H1 (cell line): ENCODE measurements around the gene GPC3. TPM values are rescaled to one million over a fixed set of nuclear protein-coding genes. Genes with fewer than 3 reads are reported as not detected.

ENCODE experiments used
- CTCF ChIA-PET: fragments of 300-600 bp; sonication (Branson Sonifier 250); formaldehyde crosslinking; loops from one replicate; lab custom pipeline; 2021; ENCODE audit not compliant: partially characterized antibody; lab: Charles Lee
- POLR2A ChIA-PET: fragments of 300-600 bp; sonication (Branson Sonifier 250); formaldehyde crosslinking; loops from one replicate; lab custom pipeline; 2021; ENCODE audit warnings: inconsistent platforms; ENCODE audit not compliant: partially characterized antibody; lab: Charles Lee
- DNase-seq, 2 experiments: peaks; one replicate each; pipeline versions ENCODE4 v3.0.0 to v3.0.0-alpha.2; 2010 to 2022; ENCODE audit warnings: low spot score in 2 of 2, low read depth in 1 of 2, mixed read lengths in 1 of 2
- FAIRE-seq: peaks from 2 replicates; lab custom pipeline; 2011; peaks lifted over from hg19 to GRCh38; lab: Jason Lieb, UNC
- H2AFZ ChIP-seq: 2 replicates; pipeline ENCODE4 v1.8.1; 2012; ENCODE audit warnings: low read length, inconsistent platforms
- H2AK5ac ChIP-seq: 2 replicates; pipeline ENCODE4 v1.6.1; 2013; ENCODE audit warnings: low read depth, low read length
- H2BK120ac ChIP-seq: replicated peaks from 2 replicates; pipeline ENCODE3; 2013; ENCODE audit warnings: low read depth, low read length, inconsistent platforms
- H2BK12ac ChIP-seq: 2 replicates; pipeline ENCODE4 v1.6.1; 2013; ENCODE audit warnings: low read depth, low read length
- H2BK15ac ChIP-seq: 2 replicates; pipeline ENCODE4 v1.6.1; 2013; ENCODE audit warnings: low read length
- H2BK20ac ChIP-seq: 2 replicates; pipeline ENCODE4 v1.6.1; 2013; ENCODE audit warnings: low read length
- H2BK5ac ChIP-seq: 2 replicates; pipeline ENCODE4 v1.6.1; 2013; ENCODE audit warnings: low read depth, low read length
- H3K14ac ChIP-seq: 2 replicates; pipeline ENCODE4 v1.6.1; 2013; ENCODE audit warnings: inconsistent platforms; ENCODE audit not compliant: insufficient read length
- H3K18ac ChIP-seq: 2 replicates; pipeline ENCODE4 v1.6.1; 2013; ENCODE audit warnings: low read length; ENCODE audit errors: extremely low read depth
- H3K23ac ChIP-seq: 2 replicates; pipeline ENCODE4 v1.6.1; 2013; ENCODE audit warnings: inconsistent platforms; ENCODE audit not compliant: insufficient read length
- H3K23me2 ChIP-seq: 2 replicates; pipeline ENCODE4 v1.6.1; 2013; ENCODE audit warnings: low read depth, low read length
- H3K27ac ChIP-seq: 2 replicates; pipeline ENCODE4 v1.6.1; 2011; ENCODE audit warnings: low read depth, low read length, inconsistent platforms
- H3K27me3 ChIP-seq, 4 experiments: replicated peaks in 1 of 4; 1 replicate in 1 of 4; 2 replicates in 3 of 4; pipeline versions ENCODE4 v1.6.1 to v1.8.1; 2011 to 2013; ENCODE audit warnings: low read length in 3 of 4, mild to moderate bottlenecking in 3 of 4, inconsistent platforms in 2 of 4, mixed read lengths in 2 of 4, moderate library complexity in 1 of 4; ENCODE audit not compliant: control insufficient read depth in 3 of 4, insufficient read depth in 3 of 4; ENCODE audit errors: extremely low read depth in 1 of 4
- H3K36me3 ChIP-seq, 4 experiments: 2 replicates each; pipeline versions ENCODE4 v1.6.1 to v1.8.1; 2011 to 2013; ENCODE audit warnings: mild to moderate bottlenecking in 4 of 4, low read length in 3 of 4, moderate library complexity in 2 of 4, control low read depth in 1 of 4, inconsistent platforms in 1 of 4; ENCODE audit not compliant: insufficient read depth in 4 of 4, control insufficient read depth in 2 of 4
- H3K4ac ChIP-seq: replicated peaks from 2 replicates; pipeline ENCODE3; 2013; ENCODE audit warnings: low read length, low read depth, mixed read lengths, inconsistent platforms; ENCODE audit not compliant: insufficient read length
- H3K4me1 ChIP-seq, 4 experiments: replicated peaks in 1 of 4; 1 replicate in 1 of 4; 2 replicates in 3 of 4; pipeline versions ENCODE4 v1.6.1 to v1.8.1; 2011 to 2013; ENCODE audit warnings: low read length in 3 of 4, inconsistent platforms in 2 of 4, mixed read lengths in 1 of 4; ENCODE audit not compliant: insufficient read depth in 4 of 4, control insufficient read depth in 3 of 4
- H3K4me2 ChIP-seq, 2 experiments: 2 replicates each; pipeline versions ENCODE4 v1.6.1 to v1.8.1; 2011 to 2013; ENCODE audit warnings: low read depth in 2 of 2, low read length in 2 of 2, control low read depth in 1 of 2, inconsistent platforms in 1 of 2, mild to moderate bottlenecking in 1 of 2; ENCODE audit not compliant: insufficient read depth in 1 of 2
- H3K4me3 ChIP-seq, 4 experiments: fragments of 200-600, 300-600 bp in 1 of 4; sonication (generic), shearing (Covaris generic), sonication (Bioruptor Twin) in 1 of 4; 2 replicates each; pipeline versions ENCODE4 v1.5.1 to v1.8.1; 2011 to 2016; ENCODE audit warnings: low read length in 4 of 4, low read depth in 3 of 4, control low read depth in 2 of 4, inconsistent platforms in 2 of 4, mild to moderate bottlenecking in 2 of 4, mixed read lengths in 1 of 4, moderate library complexity in 1 of 4; ENCODE audit not compliant: insufficient read depth in 2 of 4; ENCODE audit errors: extremely low read depth in 1 of 4
- H3K56ac ChIP-seq: replicated peaks from 2 replicates; pipeline ENCODE3; 2013; ENCODE audit warnings: low read depth, mild to moderate bottlenecking, mixed read lengths, low read length, inconsistent platforms; ENCODE audit not compliant: insufficient read length
- H3K79me1 ChIP-seq: 2 replicates; pipeline ENCODE4 v1.6.1; 2013; ENCODE audit warnings: low read depth, low read length, control low read depth
- H3K79me2 ChIP-seq, 2 experiments: 2 replicates each; pipeline versions ENCODE4 v1.6.1 to v1.8.1; 2012 to 2013; ENCODE audit warnings: low read length in 2 of 2, mild to moderate bottlenecking in 2 of 2, inconsistent platforms in 1 of 2; ENCODE audit not compliant: insufficient read depth in 2 of 2, control insufficient read depth in 1 of 2
- H3K9ac ChIP-seq, 4 experiments: replicated peaks in 1 of 4; 1 replicate in 1 of 4; 2 replicates in 3 of 4; pipeline versions ENCODE4 v1.6.1 to v1.8.1; 2011 to 2013; ENCODE audit warnings: low read depth in 3 of 4, low read length in 3 of 4, control low read depth in 2 of 4, mild to moderate bottlenecking in 2 of 4, moderate library complexity in 2 of 4, inconsistent platforms in 1 of 4; ENCODE audit errors: extremely low read depth in 1 of 4
- H3K9me3 ChIP-seq, 2 experiments: 2 replicates each; pipeline versions ENCODE4 v1.6.1 to v1.8.1; 2012 to 2013; ENCODE audit warnings: mild to moderate bottlenecking in 2 of 2, moderate library complexity in 2 of 2, control low read depth in 1 of 2, inconsistent platforms in 1 of 2, low read depth in 1 of 2, low read length in 1 of 2, mixed read lengths in 1 of 2; ENCODE audit not compliant: insufficient read depth in 2 of 2
- H4K20me1 ChIP-seq, 2 experiments: replicated peaks in 1 of 2; 2 replicates each; pipeline versions ENCODE3 to v1.8.1; 2011 to 2013; ENCODE audit warnings: inconsistent platforms in 2 of 2, low read length in 2 of 2, mild to moderate bottlenecking in 1 of 2; ENCODE audit not compliant: insufficient read depth in 2 of 2, control insufficient read depth in 1 of 2
- H4K5ac ChIP-seq: 2 replicates; pipeline ENCODE4 v1.6.1; 2013; ENCODE audit warnings: low read length, low read depth, mixed read lengths, inconsistent platforms; ENCODE audit not compliant: insufficient read length
- H4K8ac ChIP-seq: 2 replicates; pipeline ENCODE4 v1.8.0; 2013; ENCODE audit warnings: mild to moderate bottlenecking, moderate library complexity, low read length, inconsistent platforms; ENCODE audit not compliant: insufficient read depth; ENCODE audit errors: extremely low read depth
- H4K91ac ChIP-seq: replicated peaks from 2 replicates; pipeline ENCODE3; 2013; ENCODE audit warnings: low read length, mixed read lengths, inconsistent platforms; ENCODE audit not compliant: insufficient read length
- ASH2L ChIP-seq: fragments of 200-600, 300-600 bp; sonication (generic); IDR thresholded peaks from one replicate; pipeline ENCODE4 v1.7.1; 2017; ENCODE audit warnings: low read length
- CBX8 ChIP-seq: fragments of 300-800, 300-1000 bp; sonication (generic); IDR thresholded peaks from 2 replicates; pipeline ENCODE4 v1.7.1; 2016; ENCODE audit warnings: low read depth, low read length, borderline replicate concordance
- EP300 ChIP-seq, 2 experiments: IDR thresholded peaks; 1 replicate in 1 of 2; 2 replicates in 1 of 2; pipeline ENCODE4 v1.6.1; 2011 to 2012; ENCODE audit warnings: low read depth in 2 of 2, low read length in 2 of 2, mild to moderate bottlenecking in 2 of 2, borderline replicate concordance in 1 of 2, inconsistent platforms in 1 of 2, moderate library complexity in 1 of 2
- FOSL1 ChIP-seq: IDR thresholded peaks from 2 replicates; pipeline ENCODE4 v1.6.1; 2011; ENCODE audit warnings: mild to moderate bottlenecking, low read depth, low read length, moderate library complexity; ENCODE audit not compliant: insufficient read depth
- GTF2F1 ChIP-seq: IDR thresholded peaks from 2 replicates; pipeline ENCODE4 v1.6.1; 2012; ENCODE audit warnings: low read depth, low read length, improper control_type of control experiment, borderline replicate concordance
- KDM1A ChIP-seq: fragments of 200-600, 300-600 bp; sonication (generic); IDR thresholded peaks from 2 replicates; pipeline ENCODE4 v1.7.1; 2016; ENCODE audit warnings: mild to moderate bottlenecking, low read length, borderline replicate concordance
- KDM4A ChIP-seq: IDR thresholded peaks from one replicate; pipeline ENCODE4 v1.7.1; 2012; ENCODE audit warnings: low read depth, mild to moderate bottlenecking, moderate library complexity, low read length, inconsistent platforms; ENCODE audit not compliant: severe bottlenecking
- KDM5A ChIP-seq: fragments of 200-600 bp; IDR thresholded peaks from 2 replicates; pipeline ENCODE4 v1.7.1; 2012; ENCODE audit warnings: mild to moderate bottlenecking, low read length, inconsistent platforms, mixed read lengths
- MAFK ChIP-seq: IDR thresholded peaks from 2 replicates; pipeline ENCODE4 v1.6.1; 2012; ENCODE audit warnings: low read depth, mild to moderate bottlenecking, improper control_type of control experiment, low read length
- POLR2AphosphoS5 ChIP-seq: IDR thresholded peaks from 2 replicates; pipeline ENCODE4 v1.6.1; 2011; ENCODE audit warnings: low read depth, low read length
- RNF2 ChIP-seq: fragments of 200-900, 300-1000 bp; sonication (generic); IDR thresholded peaks from 2 replicates; pipeline ENCODE4 v1.7.1; 2016; ENCODE audit warnings: borderline replicate concordance, low read depth, mild to moderate bottlenecking, antibody characterized with exemption, low read length; ENCODE audit not compliant: poor library complexity, severe bottlenecking; ENCODE audit errors: missing control alignments
- SUZ12 ChIP-seq: fragments of 200-600 bp; sonication (generic); IDR thresholded peaks from 2 replicates; pipeline ENCODE4 v1.6.1; 2012; ENCODE audit warnings: mild to moderate bottlenecking, inconsistent platforms, low read length, moderate library complexity, mixed read lengths
- TCF12 ChIP-seq: IDR thresholded peaks from 2 replicates; pipeline ENCODE4 v1.6.1; 2011; ENCODE audit warnings: low read depth, mild to moderate bottlenecking, low read length
- polyA plus RNA-seq, 7 experiments: library from polyadenylated mRNA; depleted of rRNA in 3 of 7; stranded (reverse) in 5 of 7; unstranded in 2 of 7; fragments of >200 nt in 5 of 7; fragments of 200-250 nt in 2 of 7; gene quantifications; 1 replicate in 5 of 7; 2 replicates in 1 of 7; 4 replicates in 1 of 7; pipeline versions ENCODE4 v1.2.1 to v1.2.3, GENCODE V29; 2011 to 2013; ENCODE audit warnings: missing spikeins in 2 of 7, mixed read lengths in 2 of 7
- total RNA-seq: library from RNA; stranded (reverse); fragmentation: NEBNext Ultra II Directional; extraction: Animal tissue kit (Norgen Biotek cat#: 25700); gene quantifications from 2 replicates; pipeline ENCODE4 v1.2.1, GENCODE V29; 2021

The GPC3 gene
- total and polyA plus RNA-seq, 2 of the 8 experiments (the other 6 are each of a cell fraction or from before 2014, with no cell fraction given), result 64.8 to 71.9 TPM

DNA sequence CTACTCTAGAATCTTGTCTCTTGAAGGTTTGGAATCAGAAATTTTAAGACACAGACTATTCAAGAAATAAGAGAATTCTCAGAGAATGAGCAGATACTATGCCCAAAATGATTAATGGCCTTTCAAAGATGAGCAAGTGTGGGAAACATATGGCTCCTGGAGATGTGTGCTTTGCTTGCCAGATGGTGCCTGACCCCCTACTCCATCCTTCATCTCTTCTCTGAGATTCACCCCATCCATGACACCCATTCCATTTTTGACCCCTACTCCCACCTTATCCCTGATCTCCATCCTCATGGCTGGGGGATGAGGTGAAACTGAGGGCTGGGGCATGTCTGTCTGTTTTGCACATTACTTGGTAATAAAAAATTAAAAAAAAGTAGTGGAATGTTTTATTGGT is 75.5 kb downstream of the GPC3 start:
- DNase-seq (no peak), FAIRE-seq (no peak)
- Histone ChIP-seq H2BK15ac (no peak overlapping the region), H3K14ac (no peak overlapping the region), H3K79me2 (no peaks in the 10 kb centered on the region), H3K27ac (no peak overlapping the region), H3K4ac (no peak overlapping the region), H3K23ac (no peak overlapping the region), H3K18ac (no peak overlapping the region), H3K23me2 (no peaks in the 10 kb centered on the region), H2BK20ac (no peak overlapping the region), H4K91ac (no peak overlapping the region), H2BK5ac (no peak overlapping the region), H2BK120ac (no peak overlapping the region), H3K79me1 (no peaks in the 10 kb centered on the region), H3K4me1 (peaks cover 0 to 8% (median 3%) of the 10 kb centered on the region in 4 experiments; a peak in 6 of 7 replicates), H3K9me3 (no peaks in the 10 kb centered on the region), H4K8ac (no peak overlapping the region), H3K56ac (no peak overlapping the region), H2BK12ac (no peak overlapping the region), H3K36me3 (no peaks in the 10 kb centered on the region), H3K27me3 (no peaks in the 10 kb centered on the region), H2AFZ (no peak overlapping the region), H4K5ac (no peak overlapping the region), H3K4me3 (no peak overlapping the region), H3K4me2 (no peak overlapping the region), H3K9ac (no peak overlapping the region), H2AK5ac (no peak overlapping the region), H4K20me1 (no peaks in the 10 kb centered on the region)
- ChIA-PET POLR2A (no interaction called here), CTCF (interaction anchor here (1.9 kb wide), 1 partner anchor 11 kb away, joined by 6 read pairs; no protein-coding TSS in a partner anchor)
- TF ChIP-seq GTF2F1, result no peak
- TF ChIP-seq KDM5A, result no peak
- TF ChIP-seq POLR2AphosphoS5, result no peak
- no peak for TF ChIP-seq MAFK
- TF ChIP-seq EP300 (IDR thresholded peaks at IDR 0.05; ENCODE audit: borderline replicate concordance in 1 of 2, low read depth in 2 of 2, low read length in 2 of 2), result no peak
- no peak for TF ChIP-seq CBX8
- no peak for TF ChIP-seq ASH2L
- TF ChIP-seq FOSL1, result no peak
- no peak for TF ChIP-seq KDM1A
- no peak for TF ChIP-seq TCF12
- TF ChIP-seq KDM4A, result no peak
- TF ChIP-seq RNF2, result no peak
- no peak for TF ChIP-seq SUZ12
